H1 (cell line): ENCODE measurements around the gene C5AR1. TPM values are rescaled to one million over a fixed set of nuclear protein-coding genes. Genes with fewer than 3 reads are reported as not detected.

Experiments used
- CHD1 ChIP-seq: IDR thresholded peaks from 2 replicates; pipeline ENCODE4 v1.6.1; 2012; ENCODE audit warnings: low read depth, low read length, improper control_type of control experiment
- RAD21 ChIP-seq, 2 experiments: IDR thresholded peaks in 1 of 2; conservative IDR thresholded peaks in 1 of 2; 2 replicates each; pipeline ENCODE4 v1.6.1; 2011; ENCODE audit warnings: low read depth in 2 of 2, low read length in 2 of 2, improper control_type of control experiment in 1 of 2, inconsistent platforms in 1 of 2, mild to moderate bottlenecking in 1 of 2, moderate library complexity in 1 of 2
- RFX5 ChIP-seq: IDR thresholded peaks from 2 replicates; pipeline ENCODE4 v1.6.1; 2011; ENCODE audit warnings: low read depth, low read length, improper control_type of control experiment, borderline replicate concordance
- polyA plus RNA-seq, 7 experiments: library from polyadenylated mRNA; depleted of rRNA in 3 of 7; stranded (reverse) in 5 of 7; unstranded in 2 of 7; fragments of >200 nt in 5 of 7; fragments of 200-250 nt in 2 of 7; gene quantifications; 1 replicate in 5 of 7; 2 replicates in 1 of 7; 4 replicates in 1 of 7; pipeline versions ENCODE4 v1.2.1 to v1.2.3, GENCODE V29; 2011 to 2013; ENCODE audit warnings: missing spikeins in 2 of 7, mixed read lengths in 2 of 7
- total RNA-seq: library from RNA; stranded (reverse); fragmentation: NEBNext Ultra II Directional; extraction: Animal tissue kit (Norgen Biotek cat#: 25700); gene quantifications from 2 replicates; pipeline ENCODE4 v1.2.1, GENCODE V29; 2021

The C5AR1 gene
- total and polyA plus RNA-seq, 2 of the 8 experiments (the other 6 are each of a cell fraction or from before 2014, with no cell fraction given), result 0.20 TPM; not detected in 1

DNA sequence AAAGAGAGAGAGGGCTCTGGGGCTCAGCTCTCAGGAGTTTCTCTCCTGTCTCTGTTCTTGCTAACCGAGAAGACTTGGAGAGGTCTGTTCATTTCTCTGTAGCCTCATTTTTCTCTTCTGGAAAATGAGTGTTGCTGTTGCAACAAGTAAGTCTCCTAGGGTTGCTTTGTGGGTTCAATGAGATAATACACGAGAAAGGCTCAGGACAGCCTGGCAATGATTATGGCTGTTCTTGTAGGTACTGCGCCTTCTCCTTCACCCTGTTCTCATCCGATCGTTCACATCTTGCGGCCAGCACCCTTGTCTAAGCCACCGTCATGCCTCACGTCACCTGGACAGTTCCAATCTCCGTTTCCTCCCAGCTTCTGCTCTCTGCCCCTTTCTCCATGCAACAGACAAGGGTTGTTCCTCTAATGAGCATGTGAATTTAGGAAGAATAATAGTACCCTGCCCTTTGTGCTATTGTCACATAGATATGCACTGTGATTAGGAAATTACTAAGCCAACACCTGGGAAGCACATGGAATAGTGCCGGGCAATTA lies 4.2 kb downstream of the C5AR1 start (continued):
- TF ChIP-seq RAD21 (IDR thresholded peaks at IDR 0.05 in 1 of 2, conservative IDR thresholded peaks at IDR 0.05 in 1 of 2; ENCODE audit: low read depth in 2 of 2, low read length in 2 of 2) (no peak), RFX5 (no peak), CHD1 (no peak)
